Neuronal stem cell (in vitro differentiated cells): Measurements from ENCODE around the gene EIF4G3. TPM values are rescaled to one million over a fixed set of nuclear protein-coding genes. Genes with fewer than 3 reads are reported as not detected.

Experiments used
- small RNA-seq: library from polyadenylated mRNA; stranded (forward); fragments of <200 nt; extraction: miRNeasy Mini kit (QIAGEN cat#:217004); gene quantifications from one replicate; pipeline ENCODE3, GENCODE V24; 2013; ENCODE audit not compliant: insufficient read depth

The EIF4G3 gene

Small RNA genes lying within 50 kb of the gene (small RNA-seq; reads per million reads assigned to genes)
- gene AL627311.1 (not detected), gene MIR1256 (1.6 reads per million), gene RNU7-200P (not detected)
